HG03025 (cell line): Measurements from ENCODE around the gene SSX7.
"Not testable (repeated sequence)": the region's sequence is repeated elsewhere in the genome, so short reads cannot be mapped to it uniquely, and the experiment has no call there.

Source experiments
- ATAC-seq: cut with Tn5 transposase; IDR thresholded peaks from one replicate; pipeline ENCODE4 v1.9.1; 2021; ENCODE audit warnings: mild to moderate bottlenecking, moderate library complexity; ENCODE audit not compliant: unreplicated experiment, low FRiP score

Gene SSX7

DNA sequence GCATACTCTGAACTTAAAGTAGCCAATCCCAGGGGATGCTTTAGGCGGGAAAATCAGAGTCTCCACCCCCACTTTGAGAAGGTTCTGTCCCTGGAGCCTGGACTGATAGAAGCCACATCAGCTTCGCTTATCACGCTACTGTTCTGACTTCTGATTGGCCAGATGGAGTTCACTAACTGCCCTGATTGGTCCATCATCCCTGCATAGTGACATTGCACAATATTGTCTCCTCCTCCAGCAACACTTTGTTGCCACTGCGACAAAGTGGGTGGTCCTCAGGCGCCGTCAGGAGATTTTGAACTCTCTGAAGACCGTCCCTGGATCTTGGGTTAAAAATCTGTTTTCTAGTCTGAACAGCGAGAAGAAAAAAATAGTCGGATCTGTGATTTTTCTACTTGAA, at the start of gene SSX7:
SSX7 (minus strand) TSS at position 101 of the 400 bp plus-strand sequence. CDS start 1,428 bp downstream, outside the sequence.
- not testable (repeated sequence) for ATAC-seq

DNA sequence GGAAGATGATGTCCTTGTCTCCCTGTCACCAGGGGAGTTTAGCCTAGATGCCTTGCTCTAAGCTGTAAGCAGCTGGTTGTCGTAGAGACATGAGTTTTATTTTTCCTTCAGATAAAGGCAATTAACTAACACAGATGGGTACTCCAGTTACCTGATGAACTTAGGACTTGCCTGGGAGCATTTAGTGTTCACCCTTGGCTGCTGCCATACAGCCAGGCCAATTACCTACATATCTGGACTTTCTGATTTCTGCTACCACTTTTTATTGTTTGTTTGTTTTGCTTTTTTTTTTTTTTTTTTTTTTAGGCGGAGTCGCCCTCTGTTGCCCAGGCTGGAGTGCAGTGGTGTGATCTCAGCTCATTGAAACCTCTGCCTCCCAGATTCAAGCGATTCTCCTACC, 37.3 kb upstream of the SSX7 start:
- not testable (repeated sequence) for ATAC-seq

- not testable (repeated sequence) for ATAC-seq
Observed at GRCh38 chrX:52662218-52662617, 7.5 kb upstream of the SSX7 start.

DNA sequence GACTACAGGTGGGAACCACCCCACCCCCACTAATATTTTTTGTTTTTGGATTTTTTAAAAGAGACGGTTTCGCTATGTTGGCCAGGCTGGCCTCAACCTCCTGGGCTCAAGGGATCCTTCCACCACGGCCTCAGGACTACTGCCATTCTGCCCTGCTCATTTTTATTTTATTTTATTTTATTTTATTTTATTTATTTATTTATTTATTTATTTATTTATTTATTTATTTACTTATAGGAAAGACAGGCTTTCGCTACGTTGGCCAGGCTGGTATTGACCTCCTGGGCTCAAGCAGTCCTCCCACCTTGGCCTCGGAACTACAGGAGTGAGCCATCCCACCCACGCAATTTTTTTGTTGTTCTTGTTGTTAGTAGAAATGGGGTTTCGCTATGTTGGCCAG, 775 bp upstream of the SSX7 start:
- not testable (repeated sequence) for ATAC-seq

DNA sequence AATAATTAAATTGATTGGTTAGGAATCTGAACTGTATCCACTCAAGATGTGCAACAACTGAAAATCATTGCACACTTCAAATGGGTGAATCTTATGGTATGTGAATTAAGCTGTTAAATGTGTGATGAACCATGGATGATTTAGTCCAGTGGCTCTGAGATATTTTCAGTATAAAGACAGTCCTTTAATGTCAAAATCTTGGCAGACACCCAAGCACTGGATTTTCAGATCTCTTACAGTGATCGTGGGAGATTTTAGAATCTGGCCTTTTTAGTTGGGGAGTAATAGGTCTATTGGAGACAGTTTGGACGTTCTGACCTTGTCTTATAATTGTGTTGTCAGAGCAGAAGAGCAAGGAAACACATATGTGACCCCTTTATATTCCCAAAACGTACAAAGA, 4.0 kb downstream of the SSX7 start:
- ATAC-seq = not testable (repeated sequence)

- ATAC-seq = not testable (repeated sequence)
Observed at GRCh38 chrX:52648956-52649355, 5.7 kb downstream of the SSX7 start.

- ATAC-seq = not testable (repeated sequence)
Observed at GRCh38 chrX:52628483-52628882, 26.2 kb downstream of the SSX7 start.

DNA sequence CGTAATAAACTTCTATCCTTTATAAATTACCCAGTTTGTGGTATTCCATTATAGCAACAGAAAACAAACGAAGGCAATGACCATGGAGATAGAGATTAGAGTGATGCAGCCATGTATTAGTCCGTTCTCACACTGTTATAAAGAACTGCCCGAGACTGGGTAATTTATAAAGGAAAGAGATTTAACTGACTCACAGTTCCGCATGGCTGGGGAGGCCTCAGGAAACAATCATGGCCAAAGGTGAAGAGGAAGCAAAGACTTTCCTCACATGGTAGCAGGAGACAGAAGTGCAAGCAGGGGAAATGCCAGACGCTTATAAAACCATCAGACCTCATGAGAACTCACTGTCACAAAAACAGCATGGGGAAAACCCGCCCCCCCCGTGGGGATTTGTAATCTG, 34.0 kb downstream of the SSX7 start:
- ATAC-seq = not testable (repeated sequence)

- ATAC-seq = no peak
Observed at GRCh38 chrX:52608961-52609360, 45.7 kb downstream of the SSX7 start.

- ATAC-seq = not testable (repeated sequence)
Observed at GRCh38 chrX:52603151-52603550, 51.5 kb downstream of the SSX7 start.

GRCh38 chrX:52598886-52599285, 55.8 kb downstream of the SSX7 start:
- no peak for ATAC-seq

- no peak for ATAC-seq
Observed at GRCh38 chrX:52594658-52595057, 60.0 kb downstream of the SSX7 start.
